ENCODE measurements around the gene PLA2G6. TPM values are rescaled to one million over a fixed set of nuclear protein-coding genes. Genes with fewer than 3 reads are reported as not detected.

PLA2G6 gene
- total and polyA plus RNA-seq, 8 donors: 6.0 to 68.3 (median 25.8) TPM

DNA sequence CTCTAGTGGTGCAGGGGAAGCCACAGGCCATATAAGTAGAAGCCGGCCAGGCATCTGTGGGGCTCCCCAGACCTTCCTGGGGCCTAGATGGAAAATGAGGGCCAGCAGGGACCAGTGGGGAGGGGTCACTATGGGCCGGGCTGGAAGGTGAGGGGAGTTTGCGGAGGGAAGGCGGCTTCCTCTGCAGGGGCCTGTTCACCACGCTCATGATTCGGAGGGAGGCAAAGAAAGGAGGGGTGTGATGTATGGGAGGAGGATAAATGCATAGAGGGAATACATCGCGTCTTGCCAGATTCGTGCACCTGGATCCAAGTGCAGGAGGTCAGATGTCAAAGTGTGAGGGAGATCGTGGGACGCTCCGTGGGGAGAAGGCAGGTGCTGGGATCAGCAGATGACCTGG is 104.5 kb downstream of the PLA2G6 start:
- H3K4me3 ChIP-seq: no peak overlapping the region
- DNase-seq: no peak
- no peak overlapping the region for H3K27ac ChIP-seq
- peaks cover 0 to 21% (median 14%) of the 10 kb centered on the region in 3 donors for H3K27me3 ChIP-seq
- H3K9me3 ChIP-seq: no peaks in the 10 kb centered on the region
- intact Hi-C loops (cut with DNase I; ENCODE audit: low total_unique reads): no loop called here
- H3K4me1 ChIP-seq: peaks cover 16 to 19% (median 18%) of the 10 kb centered on the region in 4 donors
- WGBS, 5 donors: 72 to 82% (median 75%) methylated on average over 12 of the region's 12 CpGs
- peaks cover 13 to 44% (median 43%) of the 10 kb centered on the region in 4 donors for H3K36me3 ChIP-seq
- no peak for TF ChIP-seq POLR2AphosphoS5 (IDR thresholded peaks at IDR 0.05)
- no peak for TF ChIP-seq POLR2A (IDR thresholded peaks at IDR 0.05)
- TF ChIP-seq EP300 (IDR thresholded peaks at IDR 0.05): no peak
- TF ChIP-seq CTCF (IDR thresholded peaks at IDR 0.05): no peak

DNA sequence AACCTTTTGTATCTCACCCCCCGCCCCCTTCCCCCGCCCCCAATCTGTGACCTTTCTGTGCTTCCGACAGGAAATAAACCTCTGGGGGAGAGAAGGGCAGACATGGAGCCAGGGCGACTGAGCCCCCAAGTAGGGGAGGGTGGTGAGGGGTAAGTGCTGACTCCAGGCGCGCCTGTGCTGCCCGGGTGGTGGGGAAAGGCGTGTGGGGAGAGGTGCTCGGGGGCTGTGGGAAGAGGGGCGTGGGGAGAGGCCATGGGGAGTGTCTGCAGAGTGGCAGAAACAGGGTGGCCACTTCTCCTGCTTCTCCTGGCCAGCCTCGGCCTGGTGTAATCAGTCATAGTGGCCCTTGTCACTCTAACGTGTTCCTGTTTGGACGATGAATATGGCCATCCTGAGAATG is 105.7 kb downstream of the PLA2G6 start:
- Histone ChIP-seq H3K4me1 (peaks cover 5 to 8% (median 6%) of the 10 kb centered on the region in 4 donors), H3K9me3 (no peaks in the 10 kb centered on the region), H3K4me3 (no peak overlapping the region), H3K27me3 (peaks cover 0 to 10% (median 4%) of the 10 kb centered on the region in 3 donors), H3K36me3 (peaks cover 19 to 56% (median 54%) of the 10 kb centered on the region in 4 donors), H3K27ac (no peak overlapping the region)
- TF ChIP-seq CTCF (IDR thresholded peaks at IDR 0.05): no peak
- TF ChIP-seq POLR2AphosphoS5 (IDR thresholded peaks at IDR 0.05): no peak
- TF ChIP-seq POLR2A (IDR thresholded peaks at IDR 0.05): no peak
- no peak for TF ChIP-seq EP300 (IDR thresholded peaks at IDR 0.05)
- DNase-seq: no peak
- 83 to 89% (median 88%) methylated on average over 12 to 13 of the region's 13 CpGs for WGBS, 5 donors
- intact Hi-C loops (cut with DNase I; ENCODE audit: low total_unique reads): no loop called here

DNA sequence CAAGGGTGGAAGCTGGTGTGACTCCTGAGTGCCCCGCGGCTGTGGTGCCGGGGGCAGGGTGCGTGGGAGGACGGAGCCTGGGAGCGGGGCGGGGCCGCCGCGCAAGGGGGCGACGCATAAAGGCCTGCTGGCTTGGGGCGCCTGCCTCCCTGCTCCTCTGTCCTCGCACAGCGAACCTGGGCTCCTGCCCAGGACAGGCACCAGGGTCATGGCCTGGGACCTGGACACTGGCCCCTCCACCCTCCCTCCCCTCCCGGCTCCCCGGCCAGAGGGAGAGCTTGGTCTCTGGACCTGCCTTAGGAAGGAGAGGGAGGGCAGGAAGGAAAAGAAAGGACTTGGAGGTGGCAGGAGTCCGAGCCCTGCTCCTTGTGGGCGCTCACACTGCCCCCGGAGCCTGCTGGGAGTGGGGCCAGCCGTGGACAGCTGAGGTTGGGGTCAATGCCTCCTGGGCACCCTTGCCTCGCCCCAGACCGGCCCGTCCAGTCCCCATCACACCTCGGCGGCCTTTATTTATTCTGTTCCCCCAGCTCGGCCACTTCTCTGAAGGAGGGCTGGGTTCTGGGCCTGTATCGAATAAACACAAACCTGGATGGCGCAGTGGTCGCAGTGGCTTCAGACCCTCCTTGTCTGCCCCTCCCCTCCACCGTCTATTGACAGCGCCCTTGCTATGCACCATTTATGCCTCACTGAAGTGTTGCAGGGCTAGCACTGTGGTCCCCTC is 106.4 kb downstream of the PLA2G6 start:
- Histone ChIP-seq H3K4me1 (peaks cover 0 to 3% (median 0%) of the 10 kb centered on the region in 4 donors), H3K27me3 (peaks cover 0 to 3% (median 0%) of the 10 kb centered on the region in 3 donors), H3K27ac (no peak overlapping the region), H3K4me3 (no peak overlapping the region), H3K9me3 (no peaks in the 10 kb centered on the region), H3K36me3 (peaks cover 19 to 62% (median 61%) of the 10 kb centered on the region in 4 donors)
- intact Hi-C loops (cut with DNase I; ENCODE audit: low total_unique reads): no loop called here
- DNase-seq: no peak
- 87 to 92% (median 88%) methylated on average over 25 to 32 of the region's 32 CpGs for WGBS, 5 donors
- TF ChIP-seq POLR2AphosphoS5 (IDR thresholded peaks at IDR 0.05) (no peak), EP300 (IDR thresholded peaks at IDR 0.05) (no peak), POLR2A (IDR thresholded peaks at IDR 0.05) (no peak), CTCF (IDR thresholded peaks at IDR 0.05) (no peak)

- H3K36me3 ChIP-seq: peaks cover 19 to 71% (median 69%) of the 10 kb centered on the region in 4 donors
These were observed 107.2 kb downstream of the PLA2G6 start for GRCh38 chr22:38074181-38075104.

More at GRCh38 chr22:38074181-38075104, 107.2 kb downstream of the PLA2G6 start:
- Histone ChIP-seq H3K4me3 (no peak overlapping the region), H3K4me1 (peaks cover 0 to 8% (median 3%) of the 10 kb centered on the region in 4 donors), H3K9me3 (no peaks in the 10 kb centered on the region), H3K27me3 (no peaks in the 10 kb centered on the region), H3K27ac (no peak overlapping the region)
- intact Hi-C loops (cut with DNase I; ENCODE audit: low total_unique reads): no loop called here
- 80 to 93% (median 88%) methylated on average over 21 to 47 of the region's 47 CpGs for WGBS, 5 donors
- DNase-seq: peak in 1 of 2 donors; percentile 72
- TF ChIP-seq EP300 (IDR thresholded peaks at IDR 0.05) (no peak), CTCF (IDR thresholded peaks at IDR 0.05) (no peak), POLR2AphosphoS5 (IDR thresholded peaks at IDR 0.05) (no peak), POLR2A (IDR thresholded peaks at IDR 0.05) (no peak)

Data from stomach (tissue), 9 donors.